MM.1S (cell line): ENCODE results near the gene ANK2.

Experiments
- DNase-seq: peaks from one replicate; pipeline ENCODE4 v3.0.0-alpha.2; 2015
- H2AFZ ChIP-seq: fragments of 300-600 bp; sonication (generic); 2 replicates; pipeline ENCODE4 v1.6.0; 2016; ENCODE audit warnings: antibody characterized with exemption, low read length
- H3F3A ChIP-seq: fragments of 300-600 bp; sonication (generic); 2 replicates; pipeline ENCODE4 v1.6.1; 2016; ENCODE audit warnings: mild to moderate bottlenecking, antibody characterized with exemption, low read length, moderate library complexity, mixed read lengths; ENCODE audit not compliant: insufficient read depth
- H3K27ac ChIP-seq: fragments of 300-600 bp; sonication (generic); 2 replicates; pipeline ENCODE4 v1.5.1; 2016; ENCODE audit warnings: mild to moderate bottlenecking, low read length
- H3K27me3 ChIP-seq: fragments of 300-600 bp; sonication (generic); replicated peaks from 2 replicates; pipeline ENCODE4 v1.6.0; 2016; ENCODE audit warnings: low read length; ENCODE audit not compliant: insufficient read depth
- H3K36me3 ChIP-seq: fragments of 300-600 bp; sonication (generic); replicated peaks from 2 replicates; pipeline ENCODE4 v1.6.1; 2016; ENCODE audit warnings: mild to moderate bottlenecking, low read length, mixed read lengths; ENCODE audit not compliant: insufficient read depth
- H3K4me1 ChIP-seq: fragments of 300-600 bp; sonication (generic); 2 replicates; pipeline ENCODE4 v1.6.1; 2016; ENCODE audit warnings: low read length, mixed read lengths
- H3K4me2 ChIP-seq: fragments of 300-600 bp; sonication (generic); 2 replicates; pipeline ENCODE4 v1.6.0; 2016; ENCODE audit warnings: low read depth, low read length
- H3K4me3 ChIP-seq: fragments of 300-600 bp; sonication (generic); 2 replicates; pipeline ENCODE4 v1.5.1; 2016; ENCODE audit warnings: low read length, mixed read lengths
- H3K79me2 ChIP-seq: fragments of 300-600 bp; sonication (generic); 2 replicates; pipeline ENCODE4 v1.6.1; 2016; ENCODE audit warnings: mixed run types, low read length, mixed read lengths
- H3K9ac ChIP-seq: fragments of 300-600 bp; sonication (generic); 2 replicates; pipeline ENCODE4 v1.6.1; 2016; ENCODE audit warnings: low read length, mixed read lengths
- H3K9me2 ChIP-seq: fragments of 300-600 bp; sonication (generic); replicated peaks from 2 replicates; pipeline ENCODE4 v1.6.1; 2016; ENCODE audit warnings: mild to moderate bottlenecking, low read length, mixed read lengths; ENCODE audit not compliant: insufficient read depth
- H3K9me3 ChIP-seq: fragments of 300-600 bp; sonication (generic); replicated peaks from 2 replicates; pipeline ENCODE4 v1.6.1; 2016; ENCODE audit warnings: mild to moderate bottlenecking, low read length, mixed read lengths; ENCODE audit not compliant: insufficient read depth
- H4K20me1 ChIP-seq: fragments of 300-600 bp; sonication (generic); 2 replicates; pipeline ENCODE4 v1.6.1; 2016; ENCODE audit warnings: mild to moderate bottlenecking, low read length, moderate library complexity, mixed read lengths; ENCODE audit not compliant: insufficient read depth
- CTCF ChIP-seq: fragments of 300-600 bp; sonication (generic); IDR thresholded peaks from 2 replicates; pipeline ENCODE4 v1.5.1; 2016; ENCODE audit warnings: antibody characterized with exemption, low read length, mixed read lengths
- EZH2 ChIP-seq: fragments of 300-600 bp; sonication (generic); optimal IDR thresholded peaks from 2 replicates; pipeline ENCODE3; 2017; ENCODE audit warnings: low read depth, mild to moderate bottlenecking, antibody characterized with exemption, low read length, mixed read lengths
- EZH2phosphoT487 ChIP-seq: fragments of 300-600 bp; sonication (generic); IDR thresholded peaks from 2 replicates; pipeline ENCODE4 v1.6.1; 2018; ENCODE audit warnings: antibody characterized with exemption, low read length

ANK2 gene

DNA sequence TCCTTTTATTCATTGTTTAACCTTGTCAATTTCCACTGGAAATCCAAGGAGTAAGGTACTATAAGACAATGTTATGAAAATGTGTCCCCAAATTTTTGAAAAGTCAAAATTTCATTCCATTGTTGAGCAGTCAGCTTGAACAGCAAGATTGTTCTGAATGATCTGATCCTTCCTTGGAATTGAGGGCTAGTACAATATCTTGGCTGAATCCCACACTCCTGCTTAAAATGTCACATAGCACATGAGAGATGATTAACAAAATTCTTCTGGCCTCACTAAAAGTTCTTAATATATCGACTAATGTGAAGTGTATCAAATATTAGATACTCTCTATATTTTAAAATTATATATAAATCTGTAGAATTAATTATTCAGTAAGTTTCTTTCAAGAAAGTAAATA, 104.8 kb downstream of the ANK2 start:
- Histone ChIP-seq H3K27me3 (no peaks in the 10 kb centered on the region), H3K9ac (no peak overlapping the region), H3K4me2 (no peak overlapping the region), H2AFZ (no peak overlapping the region), H3K4me1 (no peaks in the 10 kb centered on the region), H4K20me1 (no peaks in the 10 kb centered on the region), H3K4me3 (no peak overlapping the region), H3K27ac (no peak overlapping the region), H3K36me3 (no peaks in the 10 kb centered on the region), H3K79me2 (no peaks in the 10 kb centered on the region), H3K9me2 (no peaks in the 10 kb centered on the region), H3K9me3 (no peaks in the 10 kb centered on the region), H3F3A (no peaks in the 10 kb centered on the region)
- no peak for TF ChIP-seq EZH2
- TF ChIP-seq EZH2phosphoT487 = no peak
- TF ChIP-seq CTCF = no peak
- no peak for DNase-seq

- Histone ChIP-seq H3K27me3 (no peaks in the 10 kb centered on the region), H3K36me3 (no peaks in the 10 kb centered on the region), H3F3A (no peaks in the 10 kb centered on the region), H2AFZ (no peak overlapping the region), H3K4me3 (no peak overlapping the region), H4K20me1 (no peaks in the 10 kb centered on the region), H3K9me2 (no peaks in the 10 kb centered on the region), H3K79me2 (no peaks in the 10 kb centered on the region), H3K9ac (no peak overlapping the region), H3K9me3 (no peaks in the 10 kb centered on the region), H3K4me1 (no peaks in the 10 kb centered on the region), H3K27ac (no peak overlapping the region), H3K4me2 (no peak overlapping the region)
- DNase-seq = no peak
- TF ChIP-seq EZH2phosphoT487 (no peak), CTCF (no peak), EZH2 (no peak)
Measured at GRCh38 chr4:113157086-113157857, 107.8 kb downstream of the ANK2 start.

DNA sequence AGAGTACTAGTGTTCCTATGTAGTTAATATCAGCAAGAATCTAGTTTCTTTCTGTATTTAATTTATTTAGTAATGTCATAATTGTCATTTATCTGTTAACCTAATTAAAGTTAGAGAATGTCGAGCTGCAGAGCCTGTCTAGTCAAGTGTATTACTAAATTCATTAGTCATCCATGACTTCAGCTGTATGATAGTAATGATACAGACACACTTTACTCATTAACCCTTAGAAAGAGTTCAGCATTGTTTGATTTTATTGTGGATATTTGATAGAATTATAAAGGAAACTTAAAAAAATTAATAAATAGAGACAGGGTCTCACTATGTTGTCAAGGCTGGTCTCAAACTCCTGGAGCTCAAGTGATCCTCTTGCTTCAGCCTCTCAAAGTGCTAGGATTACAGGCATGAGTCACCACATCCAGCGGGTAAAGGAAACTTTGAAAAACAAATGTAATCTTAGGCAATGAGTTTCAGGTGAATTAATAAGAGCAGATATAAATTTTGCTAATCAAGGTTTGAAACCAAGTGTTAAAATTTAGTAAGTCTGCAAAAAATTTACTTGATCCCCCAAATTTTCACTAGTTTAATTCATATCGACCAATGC, 110.6 kb downstream of the ANK2 start:
- Histone ChIP-seq H3K4me2 (no peak overlapping the region), H3K9me3 (no peaks in the 10 kb centered on the region), H3K27ac (no peak overlapping the region)

More for the DNA sequence above, 110.6 kb downstream of the ANK2 start:
- Histone ChIP-seq H3K36me3 (no peaks in the 10 kb centered on the region), H2AFZ (no peak overlapping the region), H4K20me1 (no peaks in the 10 kb centered on the region), H3K27me3 (no peaks in the 10 kb centered on the region), H3K9me2 (no peaks in the 10 kb centered on the region), H3K4me1 (no peaks in the 10 kb centered on the region), H3K4me3 (no peak overlapping the region), H3K79me2 (no peaks in the 10 kb centered on the region), H3K9ac (no peak overlapping the region), H3F3A (no peaks in the 10 kb centered on the region)
- no peak for DNase-seq
- TF ChIP-seq EZH2 (no peak), EZH2phosphoT487 (no peak), CTCF (no peak)
